ENCODE data around the gene ATF3.

GRCh38 chr1:212623603-212624002 is 15.0 kb downstream of the ATF3 start:
- TF ChIP-seq TCF7L2 (IDR thresholded peaks at IDR 0.05; ENCODE audit: borderline replicate concordance, extremely low read depth, insufficient read depth, insufficient read length) (no peak), EZH2 (IDR thresholded peaks at IDR 0.05) (no peak), ZBTB33 (IDR thresholded peaks at IDR 0.05; ENCODE audit: extremely low read depth, insufficient replicate concordance, low read length) (no peak), CTCF (IDR thresholded peaks at IDR 0.05 in 2 of 3, conservative IDR thresholded peaks at IDR 0.05 in 1 of 3; ENCODE audit: borderline replicate concordance in 1 of 3, insufficient read depth in 1 of 3, low read depth in 2 of 3, low read length in 2 of 3) (no peak), POLR2A (IDR thresholded peaks at IDR 0.05; ENCODE audit: borderline replicate concordance, extremely low read depth, insufficient read depth, insufficient read length) (no peak), ELF1 (IDR thresholded peaks at IDR 0.05; ENCODE audit: borderline replicate concordance, low read depth) (no peak), EZH2phosphoT487 (IDR thresholded peaks at IDR 0.05; ENCODE audit: borderline replicate concordance) (no peak), MAX (IDR thresholded peaks at IDR 0.05) (no peak)
